K562 (cell line): ENCODE data around the gene RNASEH2A. TPM values are rescaled to one million over a fixed set of nuclear protein-coding genes. Genes with fewer than 3 reads are reported as not detected.

Experiments
- ARID1B ChIP-seq: fragments of 450-650 bp; IDR thresholded peaks from 2 replicates; pipeline ENCODE4 v1.6.1; 2016; ENCODE audit warnings: antibody characterized with exemption, mild to moderate bottlenecking, inconsistent platforms
- CBFA2T3 ChIP-seq: fragments of 450-650 bp; IDR thresholded peaks from 2 replicates; pipeline ENCODE4 v1.6.1; 2017
- CBX2 ChIP-seq: fragments of 200-600 bp; sonication (generic); IDR thresholded peaks from one replicate; pipeline ENCODE4 v1.6.1; 2012; ENCODE audit warnings: mild to moderate bottlenecking, low read length, inconsistent platforms; ENCODE audit not compliant: insufficient read depth, poor library complexity, severe bottlenecking
- HIVEP1 ChIP-seq: fragments of 250-450 bp; sonication (Bioruptor Pico); IDR thresholded peaks from 2 replicates; pipeline ENCODE4 v1.4.0; 2020; ENCODE audit warnings: mild to moderate bottlenecking
- ILF3 ChIP-seq: fragments of 450-650 bp; IDR thresholded peaks from 2 replicates; pipeline ENCODE4 v1.6.1; 2018; ENCODE audit warnings: antibody characterized with exemption, mild to moderate bottlenecking, moderate library complexity, borderline replicate concordance
- PHF21A ChIP-seq: fragments of 450-650 bp; IDR thresholded peaks from 2 replicates; pipeline ENCODE4 v1.6.1; 2017; ENCODE audit warnings: low read depth, borderline replicate concordance
- PTBP1 ChIP-seq: fragments of 200-400 bp; formaldehyde crosslinking; IDR thresholded peaks from 2 replicates; pipeline ENCODE4 v1.6.1; 2017; ENCODE audit warnings: low read depth, low read length
- U2AF1 ChIP-seq: fragments of 200-400 bp; formaldehyde crosslinking; optimal IDR thresholded peaks from 2 replicates; pipeline ENCODE3; 2017; ENCODE audit warnings: mild to moderate bottlenecking, low read depth, low read length, moderate library complexity
- ZBTB2 ChIP-seq: fragments of 450-650 bp; IDR thresholded peaks from 2 replicates; pipeline ENCODE4 v1.6.1; 2016; ENCODE audit warnings: antibody characterized with exemption
- ZBTB8A ChIP-seq: fragments of 450-650 bp; IDR thresholded peaks from 2 replicates; pipeline ENCODE4 v1.6.1; 2018; ENCODE audit warnings: mild to moderate bottlenecking, moderate library complexity; ENCODE audit not compliant: partially characterized antibody
- ZC3H4 ChIP-seq: sonication (generic); formaldehyde crosslinking; IDR thresholded peaks from 2 replicates; pipeline ENCODE4 v1.9.0; 2021; ENCODE audit warnings: missing genetic modification reagents, borderline replicate concordance
- ZKSCAN8 ChIP-seq: fragments of 200-800 bp; sonication (Bioruptor generic); IDR thresholded peaks from 2 replicates; pipeline ENCODE4 v1.6.1; 2016; ENCODE audit warnings: missing genetic modification characterization, missing compliant biosample characterization
- ZNF175 ChIP-seq: fragments of 200-800 bp; sonication (Bioruptor generic); IDR thresholded peaks from 2 replicates; pipeline ENCODE4 v1.6.1; 2016; ENCODE audit warnings: low read depth, mild to moderate bottlenecking, missing genetic modification characterization, missing compliant biosample characterization
- ZNF592 ChIP-seq: fragments of 450-650 bp; IDR thresholded peaks from 2 replicates; pipeline ENCODE4 v1.6.1; 2017; ENCODE audit warnings: antibody characterized with exemption, mild to moderate bottlenecking
- polyA plus RNA-seq, 8 experiments: library from polyadenylated mRNA; depleted of rRNA in 4 of 8; stranded (reverse) in 5 of 8; unstranded in 3 of 8; fragments of >200 nt; fragmentation: Nextera tagmentation in 2 of 8; fragmentation: Illumina TruSeq in 1 of 8; extraction: Ambion mirVana in 2 of 8; extraction: Trizol in 1 of 8; gene quantifications; 2 replicates each; pipeline versions ENCODE4 v1.2.1 to v1.2.3, GENCODE V29; 2011 to 2014; ENCODE audit warnings: inconsistent platforms in 1 of 8, missing spikeins in 1 of 8
- total RNA-seq, 7 experiments: library from RNA; depleted of rRNA in 6 of 7; stranded (reverse); fragments of >200 nt in 6 of 7; fragmentation: Illumina TruSeq in 2 of 7; extraction: Trizol in 2 of 7; gene quantifications; 2 replicates each; pipeline versions ENCODE4 v1.2.1 to v1.2.3, GENCODE V29; 2011 to 2021; ENCODE audit warnings: low replicate concordance in 1 of 7
- TF ChIP-seq, protein P1 (sequence below): sonication (generic); formaldehyde crosslinking; IDR thresholded peaks from 2 replicates; pipeline ENCODE4 v1.8.0; 2022; ENCODE audit warnings: mild to moderate bottlenecking, missing genetic modification reagents
- TF ChIP-seq, protein P2 (sequence below): sonication (generic); formaldehyde crosslinking; IDR thresholded peaks from 2 replicates; pipeline ENCODE4 v1.8.1; 2023; ENCODE audit warnings: mild to moderate bottlenecking, missing genetic modification reagents

The RNASEH2A gene
- total and polyA plus RNA-seq, 9 of the 15 experiments (the other 6 are each of a cell fraction or from before 2014, with no cell fraction given), result 22.3 to 78.0 (median 61.7) TPM

GRCh38 chr19:12793290-12794195 is 12.8 kb upstream of the RNASEH2A start (continued):
- no peak for TF ChIP-seq PHF21A
- no peak for TF ChIP-seq ZNF175 (CRISPR knock-in tag)
- TF ChIP-seq, protein P1, sequence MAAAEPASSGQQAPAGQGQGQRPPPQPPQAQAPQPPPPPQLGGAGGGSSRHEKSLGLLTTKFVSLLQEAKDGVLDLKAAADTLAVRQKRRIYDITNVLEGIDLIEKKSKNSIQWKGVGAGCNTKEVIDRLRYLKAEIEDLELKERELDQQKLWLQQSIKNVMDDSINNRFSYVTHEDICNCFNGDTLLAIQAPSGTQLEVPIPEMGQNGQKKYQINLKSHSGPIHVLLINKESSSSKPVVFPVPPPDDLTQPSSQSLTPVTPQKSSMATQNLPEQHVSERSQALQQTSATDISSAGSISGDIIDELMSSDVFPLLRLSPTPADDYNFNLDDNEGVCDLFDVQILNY (CRISPR knock-in tag), result no peak
- peak; percentile 78 for TF ChIP-seq U2AF1
- TF ChIP-seq ILF3, result peak; percentile 83; the same call in 1 of the 2 replicates
- TF ChIP-seq ZC3H4 (CRISPR knock-in tag), result peak; percentile 47; the same call in 1 of the 2 replicates
- TF ChIP-seq CBFA2T3, result no peak
- TF ChIP-seq HIVEP1 (CRISPR knock-in tag), result peak; percentile 99
- TF ChIP-seq ARID1B, result no peak
- TF ChIP-seq, protein P2, sequence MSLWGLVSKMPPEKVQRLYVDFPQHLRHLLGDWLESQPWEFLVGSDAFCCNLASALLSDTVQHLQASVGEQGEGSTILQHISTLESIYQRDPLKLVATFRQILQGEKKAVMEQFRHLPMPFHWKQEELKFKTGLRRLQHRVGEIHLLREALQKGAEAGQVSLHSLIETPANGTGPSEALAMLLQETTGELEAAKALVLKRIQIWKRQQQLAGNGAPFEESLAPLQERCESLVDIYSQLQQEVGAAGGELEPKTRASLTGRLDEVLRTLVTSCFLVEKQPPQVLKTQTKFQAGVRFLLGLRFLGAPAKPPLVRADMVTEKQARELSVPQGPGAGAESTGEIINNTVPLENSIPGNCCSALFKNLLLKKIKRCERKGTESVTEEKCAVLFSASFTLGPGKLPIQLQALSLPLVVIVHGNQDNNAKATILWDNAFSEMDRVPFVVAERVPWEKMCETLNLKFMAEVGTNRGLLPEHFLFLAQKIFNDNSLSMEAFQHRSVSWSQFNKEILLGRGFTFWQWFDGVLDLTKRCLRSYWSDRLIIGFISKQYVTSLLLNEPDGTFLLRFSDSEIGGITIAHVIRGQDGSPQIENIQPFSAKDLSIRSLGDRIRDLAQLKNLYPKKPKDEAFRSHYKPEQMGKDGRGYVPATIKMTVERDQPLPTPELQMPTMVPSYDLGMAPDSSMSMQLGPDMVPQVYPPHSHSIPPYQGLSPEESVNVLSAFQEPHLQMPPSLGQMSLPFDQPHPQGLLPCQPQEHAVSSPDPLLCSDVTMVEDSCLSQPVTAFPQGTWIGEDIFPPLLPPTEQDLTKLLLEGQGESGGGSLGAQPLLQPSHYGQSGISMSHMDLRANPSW (CRISPR knock-in tag), result no peak
- no peak for TF ChIP-seq CBX2
- no peak for TF ChIP-seq ZKSCAN8 (CRISPR knock-in tag)
- TF ChIP-seq ZBTB8A, result no peak
- TF ChIP-seq ZBTB2, result no peak
- TF ChIP-seq ZNF592, result peak; percentile 80; the same call in 1 of the 2 replicates
- peak; percentile 85; the same call in 1 of the 2 replicates for TF ChIP-seq PTBP1
